GM12878 (cell line): ENCODE data around the gene CNST. TPM values are rescaled to one million over a fixed set of nuclear protein-coding genes. Genes with fewer than 3 reads are reported as not detected.

Experiments used
- ATAC-seq: fragments of 200-7000 bp; cut with Tn5 transposase; 3 replicates; pipeline ENCODE4 v1.9.1; 2020; ENCODE audit warnings: mild to moderate bottlenecking, moderate library complexity
- BruUV-seq: library from RNA; stranded (reverse); fragments of 400-500 nt; replicated peaks from 2 replicates; lab custom pipeline; 2021; lab: Mats Ljungman, UMichigan
- CTCF ChIA-PET: fragments of 300-600 bp; sonication (Branson Sonifier 250); formaldehyde crosslinking; extraction: SDS; loops from one replicate; lab custom pipeline; 2021; ENCODE audit warnings: inconsistent platforms; lab: Yijun Ruan, JAX
- POLR2A ChIA-PET: fragments of 350-600 bp; formaldehyde crosslinking; extraction: SDS; loops from one replicate; lab custom pipeline; 2021; ENCODE audit warnings: inconsistent platforms; lab: Charles Lee
- RAD21 ChIA-PET: fragments of 300-600 bp; sonication (Branson Sonifier 250); formaldehyde crosslinking; loops from one replicate; lab custom pipeline; 2023; ENCODE audit warnings: antibody characterized with exemption; ENCODE audit not compliant: unreplicated experiment; lab: Charles Lee
- SMC1A ChIA-PET: fragments of 300-600 bp; sonication (Branson Sonifier 250); formaldehyde crosslinking; loops from one replicate; lab custom pipeline; 2023; ENCODE audit not compliant: unreplicated experiment, uncharacterized antibody; lab: Charles Lee
- DNase-seq: peaks from one replicate; pipeline ENCODE4 v3.0.0-alpha.2; 2011; ENCODE audit warnings: low read depth, low spot score
- FAIRE-seq: peaks from 3 replicates; lab custom pipeline; 2011; peaks lifted over from hg19 to GRCh38; lab: Jason Lieb, UNC
- H2AFZ ChIP-seq: 2 replicates; pipeline ENCODE4 v1.6.0; 2011; ENCODE audit warnings: low read depth, low read length, control low read depth; ENCODE audit not compliant: control insufficient read depth
- H3K27ac ChIP-seq: 2 replicates; pipeline ENCODE4 v1.5.1; 2011; ENCODE audit warnings: control low read depth; ENCODE audit not compliant: control insufficient read depth, insufficient read depth
- H3K27me3 ChIP-seq, 2 experiments: replicated peaks in 1 of 2; 2 replicates each; pipeline versions ENCODE4 v1.6.0 to v1.6.1; 2011; ENCODE audit warnings: low read length in 1 of 2; ENCODE audit not compliant: control insufficient read depth in 2 of 2, insufficient read depth in 2 of 2
- H3K36me3 ChIP-seq, 2 experiments: 2 replicates each; pipeline ENCODE4 v1.5.1; 2011; ENCODE audit warnings: low read length in 1 of 2; ENCODE audit not compliant: control insufficient read depth in 2 of 2, insufficient read depth in 2 of 2
- H3K4me1 ChIP-seq: 2 replicates; pipeline ENCODE4 v1.6.1; 2011; ENCODE audit warnings: mild to moderate bottlenecking, low read length, moderate library complexity, mixed read lengths; ENCODE audit not compliant: control insufficient read depth, insufficient read depth
- H3K4me2 ChIP-seq: 2 replicates; pipeline ENCODE4 v1.6.0; 2011; ENCODE audit warnings: control low read depth; ENCODE audit not compliant: control insufficient read depth, insufficient read depth
- H3K4me3 ChIP-seq: fragments of 200-600 bp; sonication (generic); 2 replicates; pipeline ENCODE4 v1.5.1; 2016
- H3K79me2 ChIP-seq: 2 replicates; pipeline ENCODE4 v1.6.0; 2011; ENCODE audit warnings: low read length; ENCODE audit not compliant: control insufficient read depth, insufficient read depth
- H3K9ac ChIP-seq: 2 replicates; pipeline ENCODE4 v1.8.0; 2011; ENCODE audit warnings: low read length, control low read depth, mixed read lengths; ENCODE audit not compliant: control insufficient read depth, insufficient read depth
- H3K9me3 ChIP-seq: replicated peaks from 3 replicates; pipeline ENCODE4 v1.5.1; 2011; ENCODE audit warnings: mild to moderate bottlenecking, low read length; ENCODE audit not compliant: control insufficient read depth, insufficient read depth
- H4K20me1 ChIP-seq: 2 replicates; pipeline ENCODE4 v1.6.0; 2011; ENCODE audit not compliant: control insufficient read depth, insufficient read depth
- CBFB ChIP-seq: IDR thresholded peaks from 2 replicates; pipeline ENCODE4 v1.6.1; 2016; ENCODE audit warnings: antibody characterized with exemption, low read depth
- EZH2 ChIP-seq: IDR thresholded peaks from 2 replicates; pipeline ENCODE4 v1.6.1; 2012; ENCODE audit warnings: low read depth, mild to moderate bottlenecking, control low read depth, inconsistent platforms, low read length, borderline replicate concordance; ENCODE audit not compliant: control insufficient read depth
- POU2F2 ChIP-seq: IDR thresholded peaks from 3 replicates; pipeline ENCODE4 v1.6.1; 2011; ENCODE audit warnings: low read depth, mild to moderate bottlenecking, low read length, borderline replicate concordance
- RB1 ChIP-seq: fragments of 450-650 bp; formaldehyde crosslinking; IDR thresholded peaks from 2 replicates; pipeline ENCODE4 v1.6.1; 2017; ENCODE audit warnings: mild to moderate bottlenecking, borderline replicate concordance
- SUPT20H ChIP-seq: IDR thresholded peaks from 2 replicates; pipeline ENCODE4 v1.6.1; 2011; ENCODE audit warnings: low read depth, mild to moderate bottlenecking, low read length, moderate library complexity, borderline replicate concordance; ENCODE audit not compliant: control insufficient read depth
- TAF1 ChIP-seq: IDR thresholded peaks from 2 replicates; pipeline ENCODE4 v1.6.1; 2011; ENCODE audit warnings: mild to moderate bottlenecking, low read depth, low read length, borderline replicate concordance
- YBX1 ChIP-seq: fragments of 450-650 bp; IDR thresholded peaks from 2 replicates; pipeline ENCODE4 v1.6.1; 2016; ENCODE audit warnings: antibody characterized with exemption
- WGBS: methylation state at CpG from one replicate; pipeline ENCODE4 v1.1.6; 2016; ENCODE audit warnings: low lambda C conversion rate; ENCODE audit not compliant: insufficient replicate concordance, insufficient coverage; ENCODE audit errors: missing lambda C conversion rate; 5-methylcytosine and 5-hydroxymethylcytosine counted together
- in situ Hi-C: fragments of 300-500 bp; cut with MboI; formaldehyde crosslinking; loops from 9 replicates; pipeline ENCODE4 v1.14.3; 2018; ENCODE audit warnings: mixed read lengths
- intact Hi-C: fragments of 100-400 bp; cut with micrococcal nuclease; formaldehyde crosslinking; loops from one replicate; pipeline ENCODE4 v1.14.2; 2022; ENCODE audit not compliant: unreplicated experiment
- polyA plus RNA-seq, 11 experiments: library from polyadenylated mRNA; depleted of rRNA in 4 of 11; unstranded in 6 of 11; stranded (reverse) in 5 of 11; fragments of >200 nt; fragmentation: Nextera tagmentation in 4 of 11; fragmentation: Illumina TruSeq in 1 of 11; extraction: Ambion mirVana in 4 of 11; extraction: Trizol in 1 of 11; gene quantifications; 1 replicate in 1 of 11; 2 replicates in 10 of 11; pipeline versions ENCODE4 v1.2.1 to v1.2.3, GENCODE V29; 2011 to 2016; ENCODE audit warnings: inconsistent platforms in 2 of 11, missing spikeins in 2 of 11, low read depth in 1 of 11
- total RNA-seq, 4 experiments: library from RNA; depleted of rRNA in 3 of 4; stranded (reverse); fragments of >200 nt in 3 of 4; fragmentation: Illumina TruSeq in 1 of 4; extraction: Trizol in 1 of 4; gene quantifications; 2 replicates each; pipeline versions ENCODE4 v1.2.1 to v1.2.3, GENCODE V29; 2013 to 2021
- TF ChIP-seq, protein P1 (sequence below): fragments of 450-650 bp; IDR thresholded peaks from 2 replicates; pipeline ENCODE4 v1.6.1; 2017; ENCODE audit warnings: antibody characterized with exemption, mild to moderate bottlenecking, moderate library complexity
- TF ChIP-seq, protein P2 (sequence below): fragments of 450-650 bp; IDR thresholded peaks from 2 replicates; pipeline ENCODE4 v1.6.1; 2014; ENCODE audit warnings: mild to moderate bottlenecking

The CNST gene
- total and polyA plus RNA-seq, 10 of the 15 experiments (the other 5 are each of a cell fraction or from before 2014, with no cell fraction given): 4.8 to 16.2 (median 12.3) TPM

DNA sequence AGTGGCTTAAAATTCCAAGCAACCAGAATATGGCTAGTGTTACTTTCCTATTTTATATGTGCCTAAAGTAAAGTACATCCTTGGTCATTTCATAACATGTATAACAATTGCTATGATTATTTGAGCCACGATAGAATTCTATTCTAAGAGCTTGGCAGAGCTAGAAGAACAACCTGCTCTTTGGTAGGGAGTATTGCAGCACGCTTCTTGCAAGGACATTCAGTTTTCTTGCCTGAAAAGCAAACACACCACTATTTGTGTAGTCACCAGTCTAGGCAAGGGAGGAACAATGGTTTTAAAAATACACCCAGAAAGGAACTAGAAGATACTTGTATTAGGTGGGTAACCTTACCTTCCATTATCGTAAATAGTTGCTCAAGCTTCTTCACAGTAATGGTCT, 51.5 kb downstream of the CNST start:
- SMC1A ChIA-PET: no interaction called here
- no peak overlapping the region for H3K4me3 ChIP-seq
- no peak overlapping the region for H3K27ac ChIP-seq
- no peaks in the 10 kb centered on the region for H4K20me1 ChIP-seq
- no peak overlapping the region for H2AFZ ChIP-seq
- no TSS peak for BruUV-seq
- POLR2A ChIA-PET: interaction anchor here (1.0 kb wide), 1 partner anchor 12 kb away, joined by 4 read pairs; no protein-coding TSS in a partner anchor
- FAIRE-seq (no peak), DNase-seq (no peak), ATAC-seq (no peak)
- no peaks in the 10 kb centered on the region; the same call in 1 of the 2 replicates for H3K79me2 ChIP-seq
- TF ChIP-seq POU2F2: no peak
- RAD21 ChIA-PET: no interaction called here
- in situ Hi-C loops: no loop called here
- no peak overlapping the region for H3K9ac ChIP-seq
- CTCF ChIA-PET: no interaction called here
- WGBS: 94% methylated on average over 3 of the region's 3 CpGs
- intact Hi-C loops: no loop called here
- H3K4me1 ChIP-seq: no peaks in the 10 kb centered on the region
- H3K4me2 ChIP-seq: no peak overlapping the region
- H3K9me3 ChIP-seq: no peaks in the 10 kb centered on the region
- no peaks in the 10 kb centered on the region for H3K27me3 ChIP-seq
- H3K36me3 ChIP-seq: peaks cover 0 to 3% of the 10 kb centered on the region in 2 experiments; a peak in 3 of 4 replicates

GRCh38 chr1:246618240-246618808, 52.1 kb downstream of the CNST start:
- WGBS: 100% methylated on average over 4 of the region's 4 CpGs
- no peak overlapping the region for H2AFZ ChIP-seq
- no peaks in the 10 kb centered on the region for H3K27me3 ChIP-seq
- intact Hi-C loops: no loop called here
- H3K4me1 ChIP-seq: no peaks in the 10 kb centered on the region
- H4K20me1 ChIP-seq: no peaks in the 10 kb centered on the region
- ChIA-PET SMC1A (interaction anchor here (0.9 kb wide), 1 partner anchor 10 kb away, joined by 4 read pairs; no protein-coding TSS in a partner anchor), RAD21 (no interaction called here), POLR2A (no interaction called here), CTCF (interaction anchor here (1.1 kb wide), 1 partner anchor 121 kb away, joined by 3 read pairs; no protein-coding TSS in a partner anchor)
- DNase-seq: no peak
- ATAC-seq: no peak
- TSS peak; percentile 32 for BruUV-seq
- peaks cover 0 to 3% of the 10 kb centered on the region in 2 experiments; a peak in 3 of 4 replicates for H3K36me3 ChIP-seq
- H3K9ac ChIP-seq: no peak overlapping the region
- in situ Hi-C loops: no loop called here
- H3K9me3 ChIP-seq: no peaks in the 10 kb centered on the region
- H3K79me2 ChIP-seq: no peaks in the 10 kb centered on the region; the same call in 1 of the 2 replicates
- no peak overlapping the region for H3K4me3 ChIP-seq
- TF ChIP-seq, protein P1, sequence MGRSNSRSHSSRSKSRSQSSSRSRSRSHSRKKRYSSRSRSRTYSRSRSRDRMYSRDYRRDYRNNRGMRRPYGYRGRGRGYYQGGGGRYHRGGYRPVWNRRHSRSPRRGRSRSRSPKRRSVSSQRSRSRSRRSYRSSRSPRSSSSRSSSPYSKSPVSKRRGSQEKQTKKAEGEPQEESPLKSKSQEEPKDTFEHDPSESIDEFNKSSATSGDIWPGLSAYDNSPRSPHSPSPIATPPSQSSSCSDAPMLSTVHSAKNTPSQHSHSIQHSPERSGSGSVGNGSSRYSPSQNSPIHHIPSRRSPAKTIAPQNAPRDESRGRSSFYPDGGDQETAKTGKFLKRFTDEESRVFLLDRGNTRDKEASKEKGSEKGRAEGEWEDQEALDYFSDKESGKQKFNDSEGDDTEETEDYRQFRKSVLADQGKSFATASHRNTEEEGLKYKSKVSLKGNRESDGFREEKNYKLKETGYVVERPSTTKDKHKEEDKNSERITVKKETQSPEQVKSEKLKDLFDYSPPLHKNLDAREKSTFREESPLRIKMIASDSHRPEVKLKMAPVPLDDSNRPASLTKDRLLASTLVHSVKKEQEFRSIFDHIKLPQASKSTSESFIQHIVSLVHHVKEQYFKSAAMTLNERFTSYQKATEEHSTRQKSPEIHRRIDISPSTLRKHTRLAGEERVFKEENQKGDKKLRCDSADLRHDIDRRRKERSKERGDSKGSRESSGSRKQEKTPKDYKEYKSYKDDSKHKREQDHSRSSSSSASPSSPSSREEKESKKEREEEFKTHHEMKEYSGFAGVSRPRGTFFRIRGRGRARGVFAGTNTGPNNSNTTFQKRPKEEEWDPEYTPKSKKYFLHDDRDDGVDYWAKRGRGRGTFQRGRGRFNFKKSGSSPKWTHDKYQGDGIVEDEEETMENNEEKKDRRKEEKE: no peak
- TF ChIP-seq CBFB (no peak), SUPT20H (no peak), YBX1 (no peak), TAF1 (no peak), RB1 (no peak), EZH2 (no peak)
- TF ChIP-seq, protein P2, sequence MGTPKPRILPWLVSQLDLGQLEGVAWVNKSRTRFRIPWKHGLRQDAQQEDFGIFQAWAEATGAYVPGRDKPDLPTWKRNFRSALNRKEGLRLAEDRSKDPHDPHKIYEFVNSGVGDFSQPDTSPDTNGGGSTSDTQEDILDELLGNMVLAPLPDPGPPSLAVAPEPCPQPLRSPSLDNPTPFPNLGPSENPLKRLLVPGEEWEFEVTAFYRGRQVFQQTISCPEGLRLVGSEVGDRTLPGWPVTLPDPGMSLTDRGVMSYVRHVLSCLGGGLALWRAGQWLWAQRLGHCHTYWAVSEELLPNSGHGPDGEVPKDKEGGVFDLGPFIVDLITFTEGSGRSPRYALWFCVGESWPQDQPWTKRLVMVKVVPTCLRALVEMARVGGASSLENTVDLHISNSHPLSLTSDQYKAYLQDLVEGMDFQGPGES: no peak
- H3K27ac ChIP-seq: no peak overlapping the region
- no peak overlapping the region for H3K4me2 ChIP-seq
- FAIRE-seq: no peak
